ENCODE data around the gene C13orf42.
A peak's percentile ranks its signal among the peaks of the same experiment; 100 is the strongest.
"Not testable (repeated sequence)": the region's sequence is repeated elsewhere in the genome, so short reads cannot be mapped to it uniquely, and the experiment has no call there.

The C13orf42 gene

DNA sequence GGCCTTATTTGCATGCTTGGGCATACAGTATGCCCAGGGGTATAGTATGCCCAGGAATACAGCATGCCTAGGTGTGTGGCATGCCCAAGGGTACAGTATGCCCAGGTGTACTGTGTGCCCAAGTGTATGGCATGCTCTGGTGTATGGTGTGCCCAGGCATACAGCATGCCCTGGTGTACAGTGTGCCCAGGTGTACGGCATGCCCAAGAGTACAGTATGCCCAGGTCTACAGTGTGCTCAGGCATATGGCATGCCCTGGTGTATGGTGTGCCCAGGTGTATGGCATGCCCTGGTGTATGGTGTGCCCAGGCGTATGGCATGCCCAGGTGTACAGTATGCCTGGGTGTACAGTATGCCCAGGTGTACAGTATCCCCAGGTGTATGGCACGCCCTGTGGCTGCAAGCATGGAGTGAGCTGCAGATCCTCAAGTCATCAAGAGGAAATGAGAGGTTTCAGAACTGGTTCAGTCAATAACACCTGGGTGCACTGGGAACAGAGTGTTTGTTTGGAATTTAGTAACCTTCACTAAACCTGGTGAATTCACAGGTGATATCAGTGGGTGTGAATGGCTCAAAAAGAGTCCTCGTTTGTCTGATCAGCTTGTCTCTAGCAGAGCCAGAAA lies 7.8 kb upstream of the C13orf42 start:
- DNase-seq = no peak

DNA sequence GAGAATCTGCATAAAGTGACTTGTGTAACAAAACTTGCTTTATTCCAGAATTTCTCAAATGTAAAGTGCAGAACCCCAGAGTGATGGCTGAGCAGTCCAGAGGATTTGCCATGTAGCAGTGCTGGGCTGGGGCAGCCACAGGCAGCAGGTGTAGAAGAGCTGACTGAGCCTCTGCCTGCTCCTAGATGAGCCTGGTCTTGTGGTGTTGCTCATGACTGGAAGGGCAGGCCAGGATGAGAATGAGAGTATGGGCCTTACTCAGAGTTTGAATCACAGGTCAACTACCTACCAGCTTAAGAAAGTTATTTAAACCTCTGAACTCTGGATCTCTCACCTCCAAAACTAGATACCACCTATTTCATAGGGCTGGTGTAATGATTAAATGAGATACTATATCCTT lies 2.9 kb upstream of the C13orf42 start:
- no peak for DNase-seq

GRCh38 chr13:51113186-51113881 lies 2.3 kb upstream of the C13orf42 start:
- no peak for DNase-seq

- DNase-seq = no peak
Observed at GRCh38 chr13:51112771-51113170, 1.7 kb upstream of the C13orf42 start.

- DNase-seq = no peak
Observed at GRCh38 chr13:51111997-51112396, 923 bp upstream of the C13orf42 start.

DNA sequence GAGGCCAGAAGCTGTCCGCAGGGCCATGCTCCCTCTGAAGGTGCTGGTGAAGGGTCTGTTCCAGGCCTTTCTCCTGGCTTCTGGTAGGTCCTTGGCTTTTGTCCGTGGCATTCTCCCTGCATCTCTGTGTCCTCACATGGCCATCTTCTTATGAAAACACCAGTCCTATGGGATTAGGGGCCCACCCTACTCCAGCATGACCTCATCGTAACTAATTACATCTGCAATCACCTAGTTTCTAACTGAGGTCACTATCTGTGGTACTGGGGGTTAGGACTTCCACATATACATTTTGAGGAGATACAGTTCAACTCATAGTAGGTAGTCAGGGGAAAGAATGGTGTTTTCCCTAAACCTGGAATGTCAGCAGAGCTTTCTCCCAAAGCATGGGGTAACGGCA lies 3.1 kb downstream of the C13orf42 start:
- DNase-seq = no peak

GRCh38 chr13:51105046-51105445 lies 6.0 kb downstream of the C13orf42 start:
- no peak for DNase-seq

DNA sequence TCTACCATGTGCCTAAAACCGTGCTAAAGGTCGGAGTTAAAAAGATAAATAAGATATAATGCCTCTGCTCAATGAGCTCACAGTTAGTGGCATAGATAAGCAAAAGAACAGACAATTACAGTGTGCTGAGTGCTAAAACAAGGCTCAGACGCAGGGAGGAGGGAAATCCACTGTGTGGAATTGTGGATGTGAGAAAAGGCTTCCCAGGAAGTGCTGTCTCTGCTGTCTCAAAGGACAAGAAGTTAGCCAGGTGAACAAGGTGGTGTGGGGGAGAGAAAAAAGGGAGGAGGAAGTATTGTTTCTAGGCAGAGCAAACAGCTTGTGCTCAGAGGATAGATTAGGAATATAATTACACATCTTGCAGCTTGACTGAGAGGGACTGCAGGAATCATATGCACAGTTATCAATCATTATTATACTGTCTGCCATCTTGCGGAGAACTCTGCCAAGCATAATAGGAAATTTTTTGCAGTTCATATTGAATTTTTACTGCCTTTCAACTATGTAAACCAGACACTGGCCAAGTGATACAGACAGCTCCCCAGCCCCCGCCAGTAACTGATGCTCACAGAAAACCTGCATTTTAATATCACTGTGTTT lies 9.3 kb downstream of the C13orf42 start:
- no peak for DNase-seq

DNA sequence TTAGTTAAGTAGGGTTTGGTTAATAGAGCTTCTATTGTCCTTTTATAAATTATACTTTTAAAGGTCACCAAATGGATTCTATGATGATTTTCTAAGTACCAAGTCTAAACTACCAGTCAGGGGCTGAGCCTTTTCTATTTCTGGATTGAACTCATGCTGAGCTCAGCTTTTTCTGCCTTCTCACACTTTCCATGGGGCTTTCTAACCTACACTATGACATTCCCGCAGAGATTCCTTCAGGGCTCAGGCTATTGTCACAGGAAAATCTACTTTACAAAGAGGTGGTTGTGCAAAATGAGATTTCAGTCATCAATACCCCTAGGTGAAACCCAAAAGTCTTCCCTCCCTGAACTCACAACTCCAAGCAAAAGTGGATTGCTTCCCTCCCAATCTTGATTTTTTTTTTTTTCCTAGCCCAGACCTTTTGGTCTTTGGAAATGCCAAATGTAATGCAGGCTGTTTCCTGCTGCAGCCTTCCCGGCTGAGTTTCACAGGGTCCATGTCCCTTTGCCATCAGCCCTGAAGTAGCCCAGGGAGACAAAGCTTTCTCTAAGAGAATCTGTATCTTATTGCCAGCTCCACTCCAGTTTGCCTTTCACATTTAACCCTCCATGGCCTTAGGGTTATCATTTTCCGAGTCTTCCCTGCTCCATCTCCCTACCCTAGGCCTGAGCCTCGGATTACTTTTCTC lies 13.6 kb downstream of the C13orf42 start:
- DNase-seq = no peak

DNA sequence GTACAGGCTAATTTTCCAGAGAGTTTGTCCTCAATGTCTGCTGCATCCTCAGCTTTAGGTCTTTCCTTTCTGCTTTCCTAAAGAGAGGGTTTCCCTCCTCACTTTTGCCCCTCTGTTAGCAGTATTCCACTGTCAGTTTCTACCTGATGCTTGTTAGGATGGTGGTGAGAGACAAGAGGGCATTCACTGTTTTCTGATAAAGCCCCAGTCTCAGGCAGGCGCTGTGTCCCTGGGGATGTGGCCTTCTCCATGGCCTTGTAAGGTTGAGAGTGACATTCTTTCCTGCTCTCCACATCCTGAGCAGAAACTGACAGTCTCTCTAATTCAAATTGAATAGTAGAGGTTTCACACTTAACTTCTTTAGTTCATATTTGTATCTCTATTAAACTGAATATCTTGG lies 14.9 kb downstream of the C13orf42 start:
- no peak for DNase-seq

DNA sequence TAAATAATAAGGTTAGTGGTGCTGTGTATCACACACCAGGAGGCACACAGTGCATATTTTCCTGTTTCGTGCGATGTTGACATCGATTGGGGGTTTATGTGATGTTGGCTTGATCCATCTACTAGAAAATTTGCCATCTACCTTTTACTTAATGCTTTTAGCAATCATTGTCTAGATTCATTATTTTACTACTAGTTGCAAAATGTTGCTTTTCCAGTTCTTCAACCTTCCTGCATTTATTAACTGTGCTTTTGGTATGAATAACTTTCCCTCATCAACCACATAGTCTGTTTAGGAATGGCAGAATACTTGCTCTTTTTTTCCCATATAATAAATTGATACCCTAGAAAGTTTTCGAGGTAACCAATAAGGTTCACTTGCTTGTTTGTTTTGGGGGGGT lies 17.5 kb downstream of the C13orf42 start:
- no peak for DNase-seq

DNA sequence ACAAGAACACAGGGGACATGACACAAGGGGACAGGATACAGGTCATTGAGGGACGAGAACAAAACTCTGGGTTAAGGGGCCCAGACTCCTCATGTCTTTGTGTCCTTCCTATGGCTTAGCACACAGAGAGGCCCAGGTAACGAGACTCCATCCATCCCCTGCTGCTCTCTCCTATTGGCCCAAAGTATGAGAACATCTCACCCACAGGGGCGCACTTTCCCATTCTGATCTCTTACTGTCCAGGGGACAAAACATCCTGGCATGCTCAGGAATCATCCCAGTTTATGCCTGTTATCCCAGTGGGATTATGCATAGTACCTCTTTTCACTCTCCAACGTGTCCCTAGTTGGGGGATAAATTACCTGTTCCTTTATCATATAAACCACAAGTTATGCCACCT lies 19.2 kb downstream of the C13orf42 start:
- no peak for DNase-seq

DNA sequence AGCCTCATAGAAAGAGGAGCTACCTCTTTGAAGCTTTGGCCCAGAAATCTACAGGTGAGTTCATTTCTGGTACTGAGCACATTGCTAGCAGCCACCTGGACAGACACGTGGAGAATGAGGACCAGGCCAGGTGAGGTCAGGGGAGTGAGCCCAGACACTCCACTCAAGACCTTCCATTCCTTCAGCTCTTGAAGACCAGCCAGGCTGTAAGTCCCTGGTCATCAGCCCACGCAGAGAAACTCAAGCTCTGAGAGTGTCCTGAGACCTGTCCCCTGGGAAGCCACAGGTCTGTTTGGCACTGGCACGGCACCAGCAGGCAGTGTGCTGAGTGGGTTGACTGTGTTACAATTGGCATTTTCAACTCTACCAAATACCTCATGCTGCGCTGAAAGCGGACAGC lies 27.4 kb downstream of the C13orf42 start:
- no peak for DNase-seq

DNA sequence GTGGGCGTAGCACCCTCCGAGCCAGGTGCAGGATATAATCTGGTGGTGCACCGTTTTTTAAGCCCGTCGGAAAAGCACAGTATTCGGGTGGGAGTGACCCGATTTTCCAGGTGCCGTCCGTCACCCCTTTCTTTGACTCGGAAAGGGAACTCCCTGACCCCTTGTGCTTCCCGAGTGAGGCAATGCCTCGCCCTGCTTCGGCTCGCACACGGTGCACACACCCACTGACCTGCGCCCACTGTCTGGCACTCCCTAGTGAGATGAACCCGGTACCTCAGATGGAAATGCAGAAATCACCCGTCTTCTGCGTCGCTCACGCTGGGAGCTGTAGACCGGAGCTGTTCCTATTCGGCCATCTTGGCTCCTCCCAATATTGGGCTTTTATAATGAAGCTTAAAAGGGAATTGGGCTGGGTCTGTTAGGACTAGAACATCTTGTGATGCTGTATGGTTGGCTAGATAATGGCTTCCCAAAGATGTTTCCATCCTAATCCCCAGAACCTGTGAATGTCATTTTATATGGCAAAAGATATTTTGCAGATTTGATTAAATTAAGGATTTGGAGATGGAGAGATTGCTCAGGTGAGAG lies 30.5 kb downstream of the C13orf42 start:
- not testable (repeated sequence) for DNase-seq

- no peak for DNase-seq
Observed at GRCh38 chr13:51071493-51071892, 39.6 kb downstream of the C13orf42 start.

DNA sequence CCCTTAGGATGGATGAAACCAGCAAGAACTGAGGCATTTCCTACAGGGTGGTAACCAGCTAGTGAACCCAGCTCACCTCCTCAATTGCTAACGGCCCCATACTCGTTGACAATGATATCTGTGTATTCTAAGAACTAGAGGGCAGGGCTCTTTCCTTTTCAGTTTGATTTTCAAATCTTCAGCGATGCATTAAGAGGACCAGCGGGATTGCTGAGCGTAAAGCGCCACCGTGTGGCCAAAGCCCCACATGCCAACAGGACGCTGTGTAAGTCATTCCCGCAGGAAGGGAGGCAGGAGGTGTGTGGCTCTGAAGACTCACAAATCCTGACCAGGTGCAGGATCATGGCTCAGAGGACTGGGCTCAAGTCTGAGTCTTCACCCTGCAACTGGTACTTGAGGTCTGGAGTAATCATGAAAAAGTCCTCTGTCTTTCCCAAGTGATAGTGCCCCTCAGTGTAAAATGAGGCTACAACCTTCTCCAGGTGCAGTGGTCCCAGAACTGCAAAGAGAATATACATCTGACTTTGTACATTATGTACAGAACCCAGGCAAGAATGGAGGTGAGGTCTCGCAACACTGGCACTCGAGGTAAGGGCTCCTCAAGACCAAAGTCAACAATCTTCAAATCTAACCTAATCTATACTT lies 40.9 kb downstream of the C13orf42 start:
- peak; percentile 85 for DNase-seq

- DNase-seq = no peak
Observed at GRCh38 chr13:51068501-51068900, 42.6 kb downstream of the C13orf42 start.

GRCh38 chr13:51067706-51068105 lies 43.4 kb downstream of the C13orf42 start:
- no peak for DNase-seq

- DNase-seq = no peak
Observed at GRCh38 chr13:51067210-51067701, 43.8 kb downstream of the C13orf42 start.

GRCh38 chr13:51066091-51066831 lies 44.8 kb downstream of the C13orf42 start:
- DNase-seq = peak; percentile 6

GRCh38 chr13:51065372-51066090 lies 45.5 kb downstream of the C13orf42 start:
- no peak for DNase-seq

Data from activated CD4-positive, alpha-beta T cell treated with anti-CD3 and anti-CD28 coated beads, Interleukin-2, Interleukin-6, amounts not matched to agents 100 ng/mL and 50 ng/mL, durations not matched to agents 16 hours and 8 hours (primary cell).